HG03280 (cell line): Measurements from ENCODE around the gene DPYSL4.

Experiments used
- ATAC-seq: cut with Tn5 transposase; IDR thresholded peaks from one replicate; pipeline ENCODE4 v1.9.1; 2021; ENCODE audit warnings: mild to moderate bottlenecking, moderate library complexity; ENCODE audit not compliant: unreplicated experiment

Gene DPYSL4

DNA sequence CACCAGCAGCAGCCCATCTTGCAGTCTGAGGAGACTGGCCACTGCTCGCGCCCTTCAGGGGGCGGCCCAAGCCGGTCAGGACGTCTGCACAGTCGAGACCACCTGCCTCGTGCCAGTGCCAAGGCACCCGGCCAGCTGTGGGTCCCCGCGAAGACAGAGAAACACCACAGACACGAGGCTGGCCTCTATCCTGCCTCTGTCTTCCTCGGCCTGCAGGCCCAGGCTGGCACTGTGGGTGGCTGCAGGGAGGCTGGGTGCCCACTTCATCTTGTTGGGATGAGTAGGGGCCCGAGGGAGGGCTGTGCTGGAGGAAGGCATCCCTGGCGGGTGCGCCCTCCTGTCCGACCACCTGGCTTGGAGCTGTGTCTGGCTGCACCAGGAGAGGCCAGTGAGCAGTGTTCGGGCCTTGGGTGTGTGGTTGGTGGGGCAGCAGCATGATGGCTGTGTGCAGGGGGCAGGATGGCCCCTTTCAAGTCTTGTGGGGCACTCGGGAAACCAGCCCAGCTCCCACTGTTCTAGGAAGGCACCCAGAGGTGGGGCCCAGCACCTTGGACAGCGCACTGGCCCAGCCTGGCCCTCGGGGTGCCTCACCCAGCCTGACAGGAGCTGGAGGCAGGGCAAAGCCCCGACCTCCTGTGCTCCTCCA, 7.3 kb downstream of the DPYSL4 start:
- ATAC-seq, result no peak

- no peak for ATAC-seq
Observed at GRCh38 chr10:132194726-132195125, 8.0 kb downstream of the DPYSL4 start.

DNA sequence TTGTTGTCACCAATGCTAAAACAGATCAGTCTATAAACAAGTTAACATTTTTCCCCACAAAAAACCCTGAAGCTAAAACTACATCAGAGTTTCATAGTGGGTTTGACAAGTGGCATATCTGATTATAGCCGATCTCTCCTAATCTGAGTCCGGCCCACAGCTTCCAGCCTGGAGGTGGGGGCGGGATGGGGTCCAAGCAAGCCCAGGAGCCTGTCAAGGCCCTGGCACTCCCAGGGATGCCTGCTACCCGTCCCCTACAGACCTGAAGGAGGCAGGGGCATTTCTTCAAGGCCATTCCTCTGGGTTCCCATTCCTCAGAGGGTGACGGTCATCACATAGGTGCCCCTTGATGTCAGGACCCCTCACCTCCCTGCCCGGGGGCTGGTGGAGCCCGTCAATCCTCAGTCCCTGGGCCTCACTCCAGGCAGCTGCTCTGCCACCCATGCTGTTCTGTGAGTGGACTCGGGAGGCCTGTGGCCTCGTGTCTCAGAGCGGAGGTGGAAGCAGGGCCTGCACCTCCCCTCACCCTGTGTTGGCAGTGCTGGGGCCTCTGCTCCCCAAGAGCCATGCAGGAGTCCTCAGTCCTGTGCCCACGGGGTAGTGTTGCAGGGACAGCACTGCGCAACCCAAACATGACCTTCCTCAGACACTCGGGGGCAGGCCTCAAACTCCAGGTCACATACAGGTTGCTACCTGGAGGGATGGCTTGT, 8.8 kb downstream of the DPYSL4 start:
- no peak for ATAC-seq

DNA sequence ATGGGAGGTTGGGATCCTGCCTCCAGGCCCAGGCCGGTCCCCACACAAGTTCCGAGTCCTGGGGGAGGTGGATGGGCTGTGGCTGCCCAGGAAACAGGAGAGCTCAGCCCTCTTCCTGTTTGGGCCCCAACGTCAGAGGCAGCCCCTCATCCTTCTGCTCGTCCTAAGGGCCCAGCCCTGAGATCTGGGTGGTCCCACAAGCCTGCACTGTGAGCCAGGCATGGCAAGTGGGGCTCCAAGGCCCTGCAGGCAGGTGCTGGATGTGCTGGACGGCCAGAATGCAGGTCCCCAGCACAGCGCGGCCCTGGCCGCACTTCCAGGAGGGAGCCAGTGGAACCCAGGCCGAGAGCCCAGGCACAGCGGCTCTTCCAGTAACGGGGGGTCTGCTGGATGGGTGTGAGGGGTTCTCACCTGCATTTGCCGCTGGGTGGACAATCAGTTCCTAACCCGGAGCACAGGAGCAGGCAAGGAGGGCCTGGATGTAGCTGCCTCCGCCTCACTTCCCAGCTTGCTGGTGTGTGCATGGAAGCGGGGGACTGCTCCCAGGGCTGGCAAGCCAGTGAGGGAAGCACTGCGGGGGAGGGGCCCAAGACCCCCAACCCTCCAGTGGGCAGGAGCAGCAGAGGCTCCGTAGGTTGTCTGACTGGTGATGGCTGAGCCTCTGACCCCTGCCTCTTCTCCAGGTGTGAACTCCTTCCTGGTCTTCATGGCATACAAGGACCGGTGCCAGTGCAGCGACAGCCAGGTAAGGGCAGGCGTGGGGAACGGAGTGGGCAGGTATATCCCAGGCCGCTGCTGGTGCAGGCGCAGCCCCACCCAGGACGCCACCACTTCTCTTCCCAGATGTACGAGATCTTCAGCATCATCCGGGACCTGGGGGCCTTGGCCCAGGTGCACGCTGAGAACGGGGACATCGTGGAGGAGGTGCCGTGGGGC, 9.7 kb downstream of the DPYSL4 start:
- ATAC-seq, result no peak

- ATAC-seq, result no peak
Observed at GRCh38 chr10:132197271-132198067, 10.7 kb downstream of the DPYSL4 start.

DNA sequence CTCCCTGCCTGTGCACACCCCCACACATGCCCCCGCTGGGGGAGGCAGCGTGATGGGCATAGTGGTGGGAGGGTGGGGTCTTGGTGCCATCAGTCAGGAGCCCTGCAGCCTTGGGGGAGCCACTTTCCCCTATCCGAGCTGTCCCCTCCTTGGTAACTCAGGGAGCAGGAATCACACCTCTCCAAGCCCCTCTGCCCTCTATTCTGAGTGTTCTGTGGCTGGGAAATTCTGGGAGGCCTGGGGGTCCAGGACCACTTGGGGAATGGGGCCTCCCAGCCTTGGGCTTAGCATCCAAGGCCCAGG, 11.3 kb downstream of the DPYSL4 start:
- no peak for ATAC-seq

DNA sequence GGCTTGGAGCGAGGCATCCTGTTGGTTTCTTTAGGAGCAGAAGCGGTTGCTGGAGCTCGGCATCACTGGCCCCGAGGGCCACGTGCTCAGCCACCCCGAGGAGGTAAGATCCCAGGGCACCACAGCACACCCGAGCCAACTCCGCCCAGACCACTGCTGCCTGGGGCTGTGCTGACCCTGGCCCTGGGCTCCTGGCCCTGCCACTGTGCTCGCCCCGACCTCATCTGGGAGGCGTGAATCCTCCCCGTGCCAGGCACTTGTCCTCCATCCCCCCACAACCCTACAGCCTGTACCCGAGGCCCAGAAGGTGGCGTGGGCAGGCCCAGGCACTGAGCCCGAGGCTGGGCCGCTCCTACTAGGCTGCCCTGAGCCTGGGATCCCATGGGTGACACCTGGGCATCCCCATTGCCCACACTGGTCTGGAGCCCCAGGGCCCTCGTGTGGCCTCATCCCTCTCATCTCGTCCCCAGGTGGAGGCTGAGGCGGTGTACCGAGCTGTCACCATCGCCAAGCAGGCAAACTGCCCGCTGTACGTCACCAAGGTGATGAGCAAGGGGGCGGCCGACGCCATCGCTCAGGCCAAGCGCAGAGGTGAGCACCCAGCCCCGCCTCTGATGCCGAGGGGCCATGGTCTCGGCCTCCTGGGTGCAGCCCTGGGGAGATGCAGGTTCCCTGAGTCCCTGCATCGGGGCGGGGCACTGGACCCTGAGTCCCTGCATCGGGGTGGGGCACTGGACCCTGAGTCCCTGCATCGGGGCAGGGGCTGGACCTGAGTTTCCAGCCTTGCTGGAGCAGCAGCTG, 11.8 kb downstream of the DPYSL4 start:
- ATAC-seq, result no peak

DNA sequence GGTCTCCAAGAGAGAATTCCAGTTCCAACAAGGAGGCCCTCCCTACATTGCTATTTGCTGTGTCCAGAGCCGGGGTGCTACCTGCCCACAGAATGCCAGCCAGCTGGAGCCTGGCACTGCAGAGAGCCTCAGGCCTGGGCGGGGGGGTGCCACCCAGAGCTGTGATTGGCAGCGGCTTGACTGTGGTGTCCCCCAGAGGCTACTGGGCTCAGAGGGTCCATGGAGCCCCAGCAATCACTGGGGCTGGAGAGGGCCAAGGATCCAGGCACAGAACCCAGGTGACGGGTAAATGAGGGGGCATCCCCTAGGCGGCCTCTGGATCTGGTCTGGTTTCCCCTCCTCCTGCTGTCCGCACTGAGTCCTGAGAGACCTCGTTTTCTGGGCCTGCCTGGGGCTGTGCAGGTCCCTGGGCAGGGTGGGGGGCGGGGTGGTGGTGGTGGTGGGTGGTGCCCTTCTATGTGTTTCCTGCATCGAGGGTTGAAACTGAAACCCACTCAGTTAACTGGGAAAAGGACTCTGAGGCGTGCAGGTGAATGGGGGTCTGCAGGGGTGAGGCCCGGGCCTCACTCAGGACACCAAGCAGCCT, 12.6 kb downstream of the DPYSL4 start:
- no peak for ATAC-seq

DNA sequence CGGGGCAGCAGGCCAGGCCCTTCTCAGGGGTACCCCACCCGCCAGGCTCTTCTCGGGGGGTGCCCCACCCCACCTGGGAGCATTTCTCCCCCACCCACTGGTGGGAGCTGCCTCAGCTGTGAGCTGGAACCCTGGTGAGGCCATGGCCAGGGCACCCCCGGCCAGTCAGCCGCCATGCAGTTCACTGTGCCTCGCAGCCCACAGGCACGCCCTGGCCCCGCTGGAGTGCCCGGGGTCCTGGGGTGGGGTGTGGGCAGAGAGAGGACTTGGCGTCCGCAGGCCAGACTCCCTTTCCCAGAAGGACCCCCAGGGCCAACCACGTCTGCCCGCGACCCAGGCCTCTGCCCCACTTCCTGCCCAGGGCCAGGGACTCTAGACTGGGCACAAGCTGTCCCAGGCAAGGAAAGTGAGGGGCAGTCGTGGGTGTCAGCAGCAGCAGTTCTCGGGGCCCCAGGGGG, 13.1 kb downstream of the DPYSL4 start:
- ATAC-seq, result no peak

DNA sequence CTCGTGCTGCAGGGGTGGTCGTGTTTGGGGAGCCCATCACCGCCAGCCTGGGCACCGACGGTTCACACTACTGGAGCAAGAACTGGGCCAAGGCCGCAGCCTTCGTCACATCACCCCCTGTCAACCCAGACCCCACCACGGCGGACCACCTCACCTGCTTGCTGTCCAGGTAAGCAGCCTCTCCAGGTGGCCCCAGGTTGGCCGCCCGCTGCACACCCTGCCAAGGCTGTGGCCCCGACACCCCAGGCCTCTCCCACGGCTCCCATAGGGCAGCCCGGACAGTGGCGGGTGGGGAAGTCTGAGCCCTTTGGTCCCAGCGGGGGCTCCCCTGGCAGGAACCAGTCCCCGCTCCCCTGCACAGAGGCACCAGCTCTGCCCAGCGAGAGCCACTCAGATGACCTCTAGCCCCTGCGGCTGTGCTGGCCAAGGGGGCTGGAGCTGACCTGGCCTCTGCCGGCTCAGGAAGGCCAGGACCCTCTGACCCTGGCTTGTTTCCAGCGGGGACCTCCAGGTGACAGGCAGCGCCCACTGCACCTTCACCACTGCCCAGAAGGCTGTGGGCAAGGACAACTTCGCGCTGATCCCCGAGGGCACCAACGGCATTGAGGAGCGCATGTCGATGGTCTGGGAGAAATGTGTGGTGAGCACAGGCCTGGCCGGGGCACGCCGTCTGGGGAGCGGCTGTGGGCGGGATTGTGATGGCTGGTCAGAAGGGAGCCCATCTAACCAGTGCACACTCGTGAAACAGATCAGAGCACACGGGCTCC, 13.8 kb downstream of the DPYSL4 start:
- no peak for ATAC-seq

DNA sequence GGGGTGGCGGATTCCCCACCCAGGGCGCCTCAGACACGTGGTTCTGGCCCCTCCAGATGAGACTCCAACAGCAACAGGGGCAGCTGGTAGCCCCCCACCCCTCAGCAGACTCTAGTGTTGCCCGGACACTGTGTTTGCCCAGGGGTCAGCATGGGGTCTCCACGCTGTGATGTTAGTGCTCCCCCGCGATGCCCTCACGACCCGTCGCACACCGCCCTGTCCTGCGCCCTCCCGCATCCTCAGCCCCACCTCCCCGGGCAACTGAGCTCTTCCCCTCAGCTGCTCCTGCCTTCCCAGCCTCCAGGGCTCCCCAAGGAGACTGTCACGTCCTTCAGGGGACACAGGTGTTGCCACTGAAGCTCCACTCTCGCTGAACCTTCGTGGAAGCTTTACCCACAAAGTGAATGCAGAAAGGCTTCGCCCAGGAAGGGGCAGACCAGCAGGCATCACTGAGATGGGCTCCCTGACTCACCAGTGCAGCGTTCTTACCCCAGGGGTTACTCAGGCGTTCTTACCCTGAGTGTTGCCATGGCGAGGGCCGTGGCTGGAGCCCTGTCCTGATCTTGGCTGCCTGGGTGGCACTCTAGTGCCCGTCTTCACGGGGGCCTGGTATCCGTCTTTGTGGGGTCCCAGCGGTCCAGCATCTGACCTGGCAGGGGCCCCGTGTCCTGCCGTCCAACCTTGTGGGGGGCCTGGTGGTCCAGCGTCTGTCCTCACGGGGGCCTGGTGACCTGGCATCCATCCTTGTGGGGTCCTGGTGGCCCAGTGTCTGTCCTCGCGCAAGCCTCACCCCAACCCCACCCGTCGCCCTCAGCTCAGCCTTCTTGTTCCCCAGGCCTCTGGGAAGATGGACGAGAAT, 14.6 kb downstream of the DPYSL4 start:
- ATAC-seq, result no peak

- ATAC-seq, result no peak
Observed at GRCh38 chr10:132202070-132202970, 15.6 kb downstream of the DPYSL4 start.

DNA sequence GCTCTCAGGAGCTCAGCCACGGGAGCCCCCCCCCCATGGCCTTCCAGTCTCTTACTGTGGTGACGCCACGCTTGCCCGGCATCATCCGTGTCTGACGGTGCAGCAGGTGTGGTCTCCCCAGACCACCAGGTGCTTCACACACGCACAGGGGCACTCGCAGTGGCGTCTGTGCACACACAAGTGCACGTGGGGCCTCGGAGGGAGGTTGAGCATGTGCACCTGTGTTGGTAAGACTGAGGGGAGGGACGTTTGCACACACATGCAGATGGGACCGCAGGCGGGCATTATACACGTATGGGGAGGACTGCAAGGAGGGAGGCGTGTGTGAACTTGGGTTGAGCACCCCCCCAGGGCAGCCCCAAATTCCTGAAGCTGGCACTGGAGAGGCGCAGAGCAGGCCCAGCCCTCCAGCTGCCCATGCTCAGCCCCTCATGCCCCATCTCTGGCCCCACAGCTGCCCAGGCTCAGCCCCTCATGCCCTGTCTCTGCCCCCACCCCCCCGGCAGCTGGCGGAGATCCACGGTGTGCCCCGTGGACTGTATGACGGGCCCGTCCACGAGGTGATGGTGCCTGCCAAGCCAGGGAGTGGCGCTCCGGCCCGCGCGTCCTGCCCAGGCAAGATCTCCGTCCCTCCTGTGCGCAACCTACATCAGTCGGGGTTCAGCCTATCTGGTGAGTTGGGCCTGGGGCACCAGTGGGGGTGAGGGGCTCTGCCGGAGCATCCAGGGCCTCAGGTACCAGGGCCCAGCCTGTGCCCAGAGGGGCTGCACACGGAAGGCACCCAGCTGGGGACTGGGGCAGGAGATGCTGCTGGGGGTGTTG, 16.7 kb downstream of the DPYSL4 start:
- no peak for ATAC-seq

DNA sequence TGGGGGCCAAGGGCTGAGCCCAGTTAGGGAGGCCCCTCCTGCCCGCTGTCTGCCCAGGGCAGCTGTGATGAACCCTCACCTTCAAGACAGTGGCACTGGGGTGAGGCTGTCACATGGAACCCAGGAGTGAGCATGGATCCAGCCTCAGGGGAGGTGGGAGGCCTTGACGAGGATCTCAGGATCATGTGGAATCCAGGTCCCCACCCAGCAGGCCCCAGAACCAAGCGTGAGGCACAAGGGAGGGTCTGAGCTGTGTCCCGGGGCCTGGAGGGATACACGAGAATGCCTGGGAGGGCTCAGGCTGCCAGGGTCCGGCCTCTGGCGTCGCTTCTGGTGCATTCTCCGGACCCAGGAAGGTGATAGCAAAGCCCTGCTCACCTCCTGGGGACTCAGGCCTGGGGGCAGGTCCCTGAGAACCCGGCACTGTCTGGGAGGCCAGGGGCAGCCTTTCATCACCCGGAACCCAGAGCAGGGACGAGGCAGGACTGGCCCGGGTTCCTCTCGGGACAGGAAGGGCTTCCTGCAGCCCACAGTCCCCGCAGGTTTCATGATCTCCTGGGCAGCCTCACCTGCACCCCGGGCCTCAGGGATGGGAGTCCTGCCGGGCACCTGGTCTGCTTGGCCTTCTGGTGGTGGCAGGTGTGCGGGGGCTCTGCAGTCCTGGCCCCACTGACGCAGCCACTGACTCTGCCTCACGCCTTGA, 17.5 kb downstream of the DPYSL4 start:
- ATAC-seq, result no peak

DNA sequence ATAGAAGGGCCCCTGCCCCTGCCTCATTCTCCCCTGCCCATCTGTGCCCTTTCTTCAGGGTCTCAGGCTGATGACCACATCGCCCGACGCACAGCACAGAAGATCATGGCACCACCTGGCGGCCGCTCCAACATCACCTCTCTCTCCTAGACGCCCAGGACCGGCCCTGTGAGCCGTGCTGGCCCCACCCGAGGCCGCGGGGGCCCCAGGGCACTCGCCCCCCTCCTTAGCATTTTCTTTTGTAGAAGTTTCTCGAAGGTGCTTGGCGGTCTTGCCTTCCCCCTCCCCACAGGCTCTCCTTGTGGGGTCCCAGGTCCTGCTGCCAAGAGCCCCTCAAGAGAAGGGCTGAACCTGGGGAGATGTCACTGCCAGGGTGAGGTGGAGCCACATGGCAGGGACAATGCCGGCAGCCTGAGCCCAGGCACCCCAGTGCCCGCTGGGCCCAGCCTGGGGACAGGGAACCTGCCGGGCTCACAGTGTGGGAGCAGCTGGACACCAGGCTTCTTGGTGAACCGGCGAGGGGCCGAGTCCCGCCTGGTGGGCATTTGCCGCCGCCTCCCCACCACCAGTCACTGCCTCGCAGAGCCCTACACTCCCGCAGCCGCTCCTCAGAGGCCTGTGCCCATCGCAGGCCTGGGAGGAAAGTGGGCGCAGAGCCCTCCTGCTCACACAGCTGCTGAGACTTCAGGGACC, 18.2 kb downstream of the DPYSL4 start:
- no peak for ATAC-seq
